Measurements from ENCODE around the gene NAP1L5.

GRCh38 chr4:88706574-88706973 lies 8.9 kb upstream of the NAP1L5 start:
- no peak for TF ChIP-seq TAF1 (IDR thresholded peaks at IDR 0.05; ENCODE audit: borderline replicate concordance, insufficient read depth, low read length)
- TF ChIP-seq, protein P1, sequence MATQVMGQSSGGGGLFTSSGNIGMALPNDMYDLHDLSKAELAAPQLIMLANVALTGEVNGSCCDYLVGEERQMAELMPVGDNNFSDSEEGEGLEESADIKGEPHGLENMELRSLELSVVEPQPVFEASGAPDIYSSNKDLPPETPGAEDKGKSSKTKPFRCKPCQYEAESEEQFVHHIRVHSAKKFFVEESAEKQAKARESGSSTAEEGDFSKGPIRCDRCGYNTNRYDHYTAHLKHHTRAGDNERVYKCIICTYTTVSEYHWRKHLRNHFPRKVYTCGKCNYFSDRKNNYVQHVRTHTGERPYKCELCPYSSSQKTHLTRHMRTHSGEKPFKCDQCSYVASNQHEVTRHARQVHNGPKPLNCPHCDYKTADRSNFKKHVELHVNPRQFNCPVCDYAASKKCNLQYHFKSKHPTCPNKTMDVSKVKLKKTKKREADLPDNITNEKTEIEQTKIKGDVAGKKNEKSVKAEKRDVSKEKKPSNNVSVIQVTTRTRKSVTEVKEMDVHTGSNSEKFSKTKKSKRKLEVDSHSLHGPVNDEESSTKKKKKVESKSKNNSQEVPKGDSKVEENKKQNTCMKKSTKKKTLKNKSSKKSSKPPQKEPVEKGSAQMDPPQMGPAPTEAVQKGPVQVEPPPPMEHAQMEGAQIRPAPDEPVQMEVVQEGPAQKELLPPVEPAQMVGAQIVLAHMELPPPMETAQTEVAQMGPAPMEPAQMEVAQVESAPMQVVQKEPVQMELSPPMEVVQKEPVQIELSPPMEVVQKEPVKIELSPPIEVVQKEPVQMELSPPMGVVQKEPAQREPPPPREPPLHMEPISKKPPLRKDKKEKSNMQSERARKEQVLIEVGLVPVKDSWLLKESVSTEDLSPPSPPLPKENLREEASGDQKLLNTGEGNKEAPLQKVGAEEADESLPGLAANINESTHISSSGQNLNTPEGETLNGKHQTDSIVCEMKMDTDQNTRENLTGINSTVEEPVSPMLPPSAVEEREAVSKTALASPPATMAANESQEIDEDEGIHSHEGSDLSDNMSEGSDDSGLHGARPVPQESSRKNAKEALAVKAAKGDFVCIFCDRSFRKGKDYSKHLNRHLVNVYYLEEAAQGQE (IDR thresholded peaks at IDR 0.05; ENCODE audit: insufficient read depth in 1 of 2, low read depth in 2 of 2, low read length in 2 of 2), result no peak
- TF ChIP-seq SIN3A (IDR thresholded peaks at IDR 0.05; ENCODE audit: borderline replicate concordance, insufficient read depth, low read length), result no peak
- TF ChIP-seq POLR2AphosphoS5 (IDR thresholded peaks at IDR 0.05; ENCODE audit: low read depth, low read length), result no peak
- no peak for TF ChIP-seq FOXP2 (optimal IDR thresholded peaks at IDR 0.05; ENCODE audit: borderline replicate concordance, extremely low read depth, extremely low read length, insufficient read depth)
